Pancreas (tissue), 10 donors: Measurements from ENCODE around the gene FN3K. TPM values are rescaled to one million over a fixed set of nuclear protein-coding genes. Genes with fewer than 3 reads are reported as not detected.

Experiments
- ATAC-seq, 4 donors: fragments of 200-7000 bp; cut with Tn5 transposase; one replicate each; pipeline versions ENCODE4 v1.8.0 to v1.9.1; 2020; ENCODE audit warnings: mild to moderate bottlenecking in 4 of 4, moderate library complexity in 4 of 4
- DNase-seq, 6 donors: peaks; one replicate each; pipeline ENCODE4 v3.0.0-alpha.2; 2020
- FAIRE-seq: peaks from 2 replicates; lab custom pipeline; 2012; peaks lifted over from hg19 to GRCh38; lab: Jason Lieb, UNC
- H3K27ac ChIP-seq, 4 donors: fragments of 200-600 bp; sonication (generic); 1 replicate in 3 of 4; 2 replicates in 1 of 4; pipeline versions ENCODE4 v1.5.0 to v1.8.0; 2020
- H3K27me3 ChIP-seq, 4 donors: fragments of 200-600 bp; one replicate each; pipeline ENCODE4 v1.8.0; 2021
- H3K36me3 ChIP-seq, 3 donors: fragments of 200-600 bp; sonication (generic) in 1 of 3; one replicate each; pipeline versions ENCODE4 v1.5.0 to v1.8.0; 2020 to 2021
- H3K4me1 ChIP-seq, 3 donors: fragments of 200-600 bp; one replicate each; pipeline ENCODE4 v1.8.0; 2021
- H3K4me3 ChIP-seq, 4 donors: fragments of 200-600 bp; sonication (generic) in 2 of 4; one replicate each; pipeline versions ENCODE4 v1.5.0 to v1.8.0; 2020 to 2021
- H3K9me3 ChIP-seq, 4 donors: fragments of 200-600 bp; one replicate each; pipeline ENCODE4 v1.8.0; 2021
- CTCF ChIP-seq, 4 donors: fragments of 200-600 bp; sonication (generic) in 3 of 4; IDR thresholded peaks; one replicate each; pipeline versions ENCODE4 v1.5.0 to v1.8.0; 2021; ENCODE audit warnings: antibody characterized with exemption in 4 of 4
- WGBS, 2 donors: extraction: QIAGEN DNeasy Blood & Tissue Kit; methylation state at CpG; one replicate each; pipeline ENCODE4 v1.1.7; 2013; 5-methylcytosine and 5-hydroxymethylcytosine counted together
- intact Hi-C, 3 donors: fragments of 100-400 bp; cut with DNase I; formaldehyde crosslinking; loops; one replicate each; pipeline versions ENCODE4 v1.11.1 to v1.14.2; 2022
- polyA plus RNA-seq, 2 donors: library from polyadenylated mRNA; stranded (reverse); fragments of 200-250 nt; gene quantifications; one replicate each; pipeline ENCODE4 v1.2.3, GENCODE V29; 2013
- total RNA-seq, 6 donors: library from RNA; stranded (reverse); fragmentation: NEBNext Ultra II Directional in 4 of 6; extraction: Animal tissue kit (Norgen Biotek cat#: 25700) in 4 of 6; gene quantifications; one replicate each; pipeline versions ENCODE4 v1.2.1 to v1.2.4, GENCODE V29; 2021 to 2023
- donor health status: healthy with polysubstance abuse.
- donor health status: DM: no; HTN: no; CAD: no; lungs with moderate emphysema.
- donor health status: DM: no; HTN: no; CAD: no.
- donor health status: control.
- donor health status: control.
- donor health status: Bipolar disorder and iron deficiency.
- donor health status: DM: yes; HTN: yes; CAD: no.
- donor health status: DM: no; HTN: no; CAD: no.
- donor health status: DM: no; HTN: no; CAD: no.
- donor health status: DM: yes; HTN: yes; CAD: no.

FN3K gene
- total and polyA plus RNA-seq, 8 donors: 13.2 to 24.3 (median 19.0) TPM

DNA sequence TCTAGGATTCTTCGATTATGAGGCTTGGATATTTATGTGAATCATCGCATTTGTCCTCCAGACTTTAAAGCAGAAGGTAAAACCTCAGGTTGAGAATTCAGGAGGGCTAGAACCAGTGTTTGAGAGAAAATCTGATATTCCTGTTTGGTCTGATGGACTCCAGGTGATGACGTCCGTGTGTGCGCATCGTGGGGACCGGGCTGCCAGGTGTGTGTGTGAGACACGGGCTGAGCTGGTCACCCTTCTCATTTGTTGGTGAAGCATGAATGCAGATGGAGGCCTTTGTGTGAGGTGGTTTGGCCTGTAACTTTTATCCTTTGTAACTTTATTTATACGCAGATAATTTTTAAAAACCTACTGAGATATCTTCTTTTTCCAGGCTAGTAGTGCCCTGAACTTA lies 61.6 kb downstream of the FN3K start:
- Histone ChIP-seq H3K9me3 (no peaks in the 10 kb centered on the region), H3K27ac (no peak overlapping the region), H3K27me3 (no peaks in the 10 kb centered on the region), H3K4me1 (no peaks in the 10 kb centered on the region), H3K4me3 (no peak overlapping the region), H3K36me3 (no peaks in the 10 kb centered on the region)
- intact Hi-C loops: no loop called here
- 94% methylated on average over 9 of the region's 9 CpGs for WGBS, 2 donors
- FAIRE-seq (no peak), ATAC-seq (no peak), DNase-seq (no peak)
- no peak for TF ChIP-seq CTCF (IDR thresholded peaks at IDR 0.05)

DNA sequence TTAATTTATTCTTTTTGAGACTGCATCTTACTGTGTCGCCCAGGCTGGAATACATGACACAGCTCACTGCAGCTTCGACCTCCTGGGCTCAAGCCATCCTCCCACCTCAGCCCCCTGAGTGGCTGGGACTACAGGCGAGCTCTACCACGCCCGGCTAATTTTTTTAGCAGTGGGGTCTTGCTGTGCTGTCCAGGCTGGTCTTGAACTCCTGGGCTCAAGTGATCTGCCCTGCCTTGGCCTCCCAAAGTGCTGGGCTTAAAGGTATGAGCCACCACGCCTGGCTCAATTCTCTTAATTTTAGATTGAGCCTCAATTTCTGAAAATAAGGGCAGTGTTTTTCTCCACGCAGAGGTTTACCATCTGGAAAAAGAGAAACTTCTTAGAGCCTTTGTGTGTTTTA lies 63.3 kb downstream of the FN3K start:
- H3K4me3 ChIP-seq: no peak overlapping the region
- peak in 1 of 6 donors; percentile 2 for DNase-seq
- H3K27me3 ChIP-seq: no peaks in the 10 kb centered on the region
- no peak overlapping the region for H3K27ac ChIP-seq
- intact Hi-C loops: no loop called here
- ATAC-seq: no peak
- no peak for FAIRE-seq
- H3K4me1 ChIP-seq: no peaks in the 10 kb centered on the region
- H3K36me3 ChIP-seq: no peaks in the 10 kb centered on the region
- no peak for TF ChIP-seq CTCF (IDR thresholded peaks at IDR 0.05)
- 96 to 99% methylated on average over 7 of the region's 7 CpGs for WGBS, 2 donors
- H3K9me3 ChIP-seq: no peaks in the 10 kb centered on the region

DNA sequence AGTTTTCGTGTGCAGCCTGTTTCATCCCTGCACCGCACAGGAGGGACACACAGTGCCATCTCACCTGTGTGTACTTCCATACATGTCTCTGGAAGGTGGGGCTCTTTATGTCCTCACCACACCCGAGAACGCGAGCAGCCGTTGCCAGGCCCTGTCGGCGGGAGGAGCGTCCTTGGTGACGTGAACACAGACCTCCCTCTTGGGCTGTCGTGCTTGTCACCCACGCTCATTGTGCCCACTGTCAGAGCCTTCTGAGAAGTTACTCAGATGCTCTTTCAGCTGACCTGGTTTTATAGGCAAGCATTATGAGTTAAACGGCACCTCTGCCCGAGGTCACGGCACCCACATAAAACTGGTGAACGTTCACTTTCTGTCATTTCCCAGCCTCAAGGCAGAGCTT lies 64.2 kb downstream of the FN3K start:
- Histone ChIP-seq H3K27ac (no peak overlapping the region), H3K36me3 (no peaks in the 10 kb centered on the region), H3K4me3 (no peak overlapping the region), H3K9me3 (no peaks in the 10 kb centered on the region), H3K27me3 (no peaks in the 10 kb centered on the region), H3K4me1 (no peaks in the 10 kb centered on the region)
- ATAC-seq (no peak), DNase-seq (peak in 2 of 6 donors; percentile 2 to 36), FAIRE-seq (no peak)
- intact Hi-C loops: no loop called here
- 90 to 92% methylated on average over 16 of the region's 16 CpGs for WGBS, 2 donors
- no peak for TF ChIP-seq CTCF (IDR thresholded peaks at IDR 0.05)

Other genes starting within 250 kb of the FN3K start
- gene FOXK2, start 215.9 kb upstream of the FN3K start, total RNA-seq: 10 to 100 TPM; 18.6 to 27.9 (median 19.9) TPM
- 10 to 100 TPM; 17.7 to 19.5 TPM for gene FOXK2, start 215.9 kb upstream of the FN3K start, polyA plus RNA-seq
- gene WDR45B, start 87.2 kb upstream of the FN3K start, total RNA-seq: 10 to 100 TPM; 28.3 to 55.4 (median 46.1) TPM
- gene WDR45B, start 87.2 kb upstream of the FN3K start, polyA plus RNA-seq: 10 to 100 TPM; 47.3 to 63.2 TPM
- gene RAB40B, start 36.9 kb upstream of the FN3K start, total RNA-seq: 1 to 10 TPM; 3.4 to 8.6 (median 5.6) TPM
- gene RAB40B, start 36.9 kb upstream of the FN3K start, polyA plus RNA-seq: 10 to 100 TPM; 11.3 to 15.8 TPM
- 10 to 100 TPM in 5 of 6 donors, 1 to 10 TPM in 1; 9.3 to 17.6 (median 11.6) TPM for gene FN3KRP, start 18.9 kb upstream of the FN3K start, total RNA-seq
- 10 to 100 TPM; 15.1 to 23.1 TPM for gene FN3KRP, start 18.9 kb upstream of the FN3K start, polyA plus RNA-seq
- gene TBCD, start 16.4 kb downstream of the FN3K start, total RNA-seq: 10 to 100 TPM; 28.7 to 54.7 (median 36.8) TPM
- gene TBCD, start 16.4 kb downstream of the FN3K start, polyA plus RNA-seq: 100 to 1,000 TPM; 121 to 161 TPM
- gene ZNF750, start 104.4 kb downstream of the FN3K start, total RNA-seq: not detected
- under 1 TPM; 0.02 to 0.08 TPM for gene ZNF750, start 104.4 kb downstream of the FN3K start, polyA plus RNA-seq